ENCODE measurements around the gene PLXNA2.

GRCh38 chr1:208239473-208240381 is 4.5 kb downstream of the PLXNA2 start:
- TF ChIP-seq ARNTL (CRISPR knock-in tag; IDR thresholded peaks at IDR 0.05; ENCODE audit: borderline replicate concordance, low read depth) (no peak), PPARA (CRISPR knock-in tag; IDR thresholded peaks at IDR 0.05; ENCODE audit: borderline replicate concordance) (no peak), ZFP30 (CRISPR knock-in tag; IDR thresholded peaks at IDR 0.05) (no peak), ZNF70 (CRISPR knock-in tag; IDR thresholded peaks at IDR 0.05) (no peak)
- TF ChIP-seq, protein P1, sequence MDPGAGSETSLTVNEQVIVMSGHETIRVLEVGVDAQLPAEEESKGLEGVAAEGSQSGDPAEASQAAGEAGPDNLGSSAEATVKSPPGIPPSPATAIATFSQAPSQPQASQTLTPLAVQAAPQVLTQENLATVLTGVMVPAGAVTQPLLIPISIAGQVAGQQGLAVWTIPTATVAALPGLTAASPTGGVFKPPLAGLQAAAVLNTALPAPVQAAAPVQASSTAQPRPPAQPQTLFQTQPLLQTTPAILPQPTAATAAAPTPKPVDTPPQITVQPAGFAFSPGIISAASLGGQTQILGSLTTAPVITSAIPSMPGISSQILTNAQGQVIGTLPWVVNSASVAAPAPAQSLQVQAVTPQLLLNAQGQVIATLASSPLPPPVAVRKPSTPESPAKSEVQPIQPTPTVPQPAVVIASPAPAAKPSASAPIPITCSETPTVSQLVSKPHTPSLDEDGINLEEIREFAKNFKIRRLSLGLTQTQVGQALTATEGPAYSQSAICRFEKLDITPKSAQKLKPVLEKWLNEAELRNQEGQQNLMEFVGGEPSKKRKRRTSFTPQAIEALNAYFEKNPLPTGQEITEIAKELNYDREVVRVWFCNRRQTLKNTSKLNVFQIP (CRISPR knock-in tag; IDR thresholded peaks at IDR 0.05; ENCODE audit: borderline replicate concordance, low read depth) = no peak
- TF ChIP-seq, protein P2, sequence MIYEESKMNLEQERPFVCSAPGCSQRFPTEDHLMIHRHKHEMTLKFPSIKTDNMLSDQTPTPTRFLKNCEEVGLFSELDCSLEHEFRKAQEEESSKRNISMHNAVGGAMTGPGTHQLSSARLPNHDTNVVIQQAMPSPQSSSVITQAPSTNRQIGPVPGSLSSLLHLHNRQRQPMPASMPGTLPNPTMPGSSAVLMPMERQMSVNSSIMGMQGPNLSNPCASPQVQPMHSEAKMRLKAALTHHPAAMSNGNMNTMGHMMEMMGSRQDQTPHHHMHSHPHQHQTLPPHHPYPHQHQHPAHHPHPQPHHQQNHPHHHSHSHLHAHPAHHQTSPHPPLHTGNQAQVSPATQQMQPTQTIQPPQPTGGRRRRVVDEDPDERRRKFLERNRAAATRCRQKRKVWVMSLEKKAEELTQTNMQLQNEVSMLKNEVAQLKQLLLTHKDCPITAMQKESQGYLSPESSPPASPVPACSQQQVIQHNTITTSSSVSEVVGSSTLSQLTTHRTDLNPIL (CRISPR knock-in tag; IDR thresholded peaks at IDR 0.05; ENCODE audit: low read depth) = no peak
